ENCODE data around the gene ROCK2.

The ROCK2 gene

DNA sequence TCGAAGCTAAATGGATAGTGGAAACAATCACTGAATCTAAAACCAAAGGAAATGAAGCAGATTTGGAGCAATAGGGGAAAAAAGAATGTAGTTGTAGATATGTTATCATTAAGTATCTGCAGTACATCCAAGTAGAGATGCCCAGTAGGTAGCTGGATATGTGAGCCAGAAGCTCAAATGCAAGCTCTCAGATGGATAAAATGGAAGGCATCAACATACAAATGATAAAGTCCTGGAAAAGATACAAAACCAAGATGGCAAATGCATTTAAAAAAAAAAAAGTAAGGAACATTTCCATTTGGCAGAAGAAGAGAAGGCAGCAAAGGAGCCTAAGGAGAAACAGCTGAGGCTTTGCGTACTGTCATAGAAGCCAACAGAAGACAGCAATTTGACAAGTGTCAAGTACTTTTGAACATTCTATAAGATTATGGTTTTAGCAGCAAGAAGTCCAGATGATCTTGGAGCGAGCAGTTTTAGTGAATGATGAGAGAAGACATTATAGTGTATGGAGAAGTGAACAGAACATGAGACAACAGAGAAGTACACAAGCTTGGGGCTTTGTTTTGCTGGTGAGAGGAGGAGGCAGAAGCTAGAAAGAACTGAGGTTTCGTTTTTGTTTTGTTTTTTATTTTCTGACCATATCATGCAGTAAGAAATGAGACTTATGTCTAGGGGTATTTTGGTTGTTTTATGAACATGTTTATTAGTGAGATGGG is 18.3 kb downstream of the ROCK2 start:
- TF ChIP-seq, protein P1, sequence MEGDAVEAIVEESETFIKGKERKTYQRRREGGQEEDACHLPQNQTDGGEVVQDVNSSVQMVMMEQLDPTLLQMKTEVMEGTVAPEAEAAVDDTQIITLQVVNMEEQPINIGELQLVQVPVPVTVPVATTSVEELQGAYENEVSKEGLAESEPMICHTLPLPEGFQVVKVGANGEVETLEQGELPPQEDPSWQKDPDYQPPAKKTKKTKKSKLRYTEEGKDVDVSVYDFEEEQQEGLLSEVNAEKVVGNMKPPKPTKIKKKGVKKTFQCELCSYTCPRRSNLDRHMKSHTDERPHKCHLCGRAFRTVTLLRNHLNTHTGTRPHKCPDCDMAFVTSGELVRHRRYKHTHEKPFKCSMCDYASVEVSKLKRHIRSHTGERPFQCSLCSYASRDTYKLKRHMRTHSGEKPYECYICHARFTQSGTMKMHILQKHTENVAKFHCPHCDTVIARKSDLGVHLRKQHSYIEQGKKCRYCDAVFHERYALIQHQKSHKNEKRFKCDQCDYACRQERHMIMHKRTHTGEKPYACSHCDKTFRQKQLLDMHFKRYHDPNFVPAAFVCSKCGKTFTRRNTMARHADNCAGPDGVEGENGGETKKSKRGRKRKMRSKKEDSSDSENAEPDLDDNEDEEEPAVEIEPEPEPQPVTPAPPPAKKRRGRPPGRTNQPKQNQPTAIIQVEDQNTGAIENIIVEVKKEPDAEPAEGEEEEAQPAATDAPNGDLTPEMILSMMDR (conservative IDR thresholded peaks at IDR 0.05; ENCODE audit: low read length) = no peak
- no peak for DNase-seq (ENCODE audit: low read depth)

GRCh38 chr2:11321847-11322246 is 22.6 kb downstream of the ROCK2 start:
- H3K4me3 ChIP-seq (ENCODE audit: low read length) = no peak overlapping the region
- TF ChIP-seq, protein P1 (conservative IDR thresholded peaks at IDR 0.05; ENCODE audit: low read length) = no peak
- DNase-seq (ENCODE audit: low read depth) = no peak

More for the DNA sequence above, 18.3 kb downstream of the ROCK2 start:
- H3K4me3 ChIP-seq (ENCODE audit: low read length) = peak overlapping the region; percentile 29

- TF ChIP-seq, protein P1 (conservative IDR thresholded peaks at IDR 0.05; ENCODE audit: low read length) = no peak
- H3K4me3 ChIP-seq (ENCODE audit: low read length) = no peak overlapping the region
- DNase-seq (ENCODE audit: low read depth) = no peak
Measured at GRCh38 chr2:11320698-11321492, 23.5 kb downstream of the ROCK2 start.

GRCh38 chr2:11319939-11320338 is 24.5 kb downstream of the ROCK2 start:
- TF ChIP-seq, protein P1 (conservative IDR thresholded peaks at IDR 0.05; ENCODE audit: low read length) = no peak
- DNase-seq (ENCODE audit: low read depth) = no peak
- no peak overlapping the region for H3K4me3 ChIP-seq (ENCODE audit: low read length)

GRCh38 chr2:11315074-11315705 is 29.2 kb downstream of the ROCK2 start:
- TF ChIP-seq, protein P1 (conservative IDR thresholded peaks at IDR 0.05; ENCODE audit: low read length) = no peak
- H3K4me3 ChIP-seq (ENCODE audit: low read length) = no peak overlapping the region
- DNase-seq (ENCODE audit: low read depth) = no peak

DNA sequence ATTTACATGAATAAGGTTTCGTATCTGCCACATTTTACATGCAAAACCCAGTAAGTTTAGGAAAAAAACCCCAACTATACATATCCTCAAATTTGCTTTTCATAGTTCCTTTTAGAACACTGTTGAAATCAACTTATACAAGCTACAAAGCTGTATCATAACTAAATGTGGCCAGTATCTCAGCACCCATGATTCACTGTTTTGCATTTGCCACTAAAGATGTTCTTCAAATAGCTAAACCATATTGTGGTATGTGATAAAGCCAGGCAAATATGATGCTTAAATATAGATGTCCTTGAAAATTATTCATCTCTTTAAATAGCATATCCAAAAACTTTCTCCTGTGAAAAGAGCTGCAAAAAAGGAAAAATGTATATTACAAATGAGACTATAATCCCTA is 29.9 kb downstream of the ROCK2 start:
- peak; percentile 22 for DNase-seq (ENCODE audit: low read depth)
- H3K4me3 ChIP-seq (ENCODE audit: low read length) = no peak overlapping the region
- TF ChIP-seq, protein P1 (conservative IDR thresholded peaks at IDR 0.05; ENCODE audit: low read length) = no peak

Measured in AG10803 (cell line).